Activated B cell treated with CpG ODN at 0.5 μM for 24 hours (primary cell): ENCODE data around the gene GPX5. TPM values are rescaled to one million over a fixed set of nuclear protein-coding genes. Genes with fewer than 3 reads are reported as not detected.

Experiments used
- ATAC-seq: fragments of 200-7000 bp; cut with Tn5 transposase; one replicate; pipeline ENCODE4 v1.10.0; 2021; ENCODE audit warnings: low read depth, mild to moderate bottlenecking, moderate library complexity
- CTCF ChIA-PET: fragments of 350-600 bp; sonication (Branson Sonifier 250); formaldehyde crosslinking; loops from one replicate; lab custom pipeline; 2021; ENCODE audit warnings: antibody characterized with exemption; lab: Charles Lee
- POLR2A ChIA-PET: fragments of 350-600 bp; sonication (Branson Sonifier 250); formaldehyde crosslinking; loops from one replicate; lab custom pipeline; 2021; ENCODE audit warnings: antibody characterized with exemption; lab: Charles Lee
- DNase-seq: peaks from one replicate; pipeline ENCODE4 v3.0.0; 2022
- H3K27ac Mint-ChIP-seq: one replicate; pipeline ENCODE4 v1.8.0; 2020; ENCODE audit warnings: mixed read lengths
- H3K27me3 Mint-ChIP-seq: one replicate; pipeline ENCODE4 v1.8.0; 2021; ENCODE audit warnings: mixed read lengths
- H3K36me3 Mint-ChIP-seq: one replicate; pipeline ENCODE4 v1.8.0; 2021; ENCODE audit warnings: low read depth, mixed read lengths
- H3K4me1 Mint-ChIP-seq: one replicate; pipeline ENCODE4 v1.8.0; 2021; ENCODE audit warnings: mixed read lengths
- H3K4me3 Mint-ChIP-seq: one replicate; pipeline ENCODE4 v1.8.0; 2020; ENCODE audit warnings: mild to moderate bottlenecking, mixed read lengths
- H3K9me3 Mint-ChIP-seq: one replicate; pipeline ENCODE4 v1.8.0; 2020; ENCODE audit warnings: mixed read lengths
- intact Hi-C: fragments of 100-400 bp; cut with micrococcal nuclease; formaldehyde crosslinking; loops from one replicate; pipeline ENCODE4 v1.15.1; 2024
- total RNA-seq: library from RNA; stranded (reverse); gene quantifications from 2 replicates; pipeline ENCODE4 v1.2.3, GENCODE V29; 2022
- TF ChIP-seq, protein P1 (sequence below): fragments of 200-600 bp; IDR thresholded peaks from one replicate; pipeline ENCODE4 v1.8.0; 2022; ENCODE audit warnings: antibody characterized with exemption, mild to moderate bottlenecking

GPX5 gene
- total RNA-seq, 1 donor from 2014 or later: not detected

DNA sequence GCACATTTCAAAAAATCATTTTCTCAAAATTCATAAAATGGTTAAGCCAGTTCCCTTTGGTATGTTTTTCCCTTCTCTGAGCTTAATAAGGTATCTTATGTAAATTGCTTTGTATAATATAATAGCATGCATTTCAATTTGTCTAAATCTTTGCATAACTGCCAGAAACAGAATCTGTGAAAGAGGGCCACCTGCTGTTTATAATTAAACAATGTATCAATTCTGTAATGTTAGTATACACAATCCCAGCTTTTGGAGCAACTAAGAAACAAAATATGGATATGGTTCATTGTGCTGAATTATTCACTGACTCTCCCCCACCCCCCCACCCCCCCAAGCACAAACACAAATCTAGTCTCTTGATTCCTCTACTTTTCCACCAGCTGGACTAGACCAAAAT is 54.8 kb downstream of the GPX5 start:
- ATAC-seq (no peak), DNase-seq (no peak)
- Mint-ChIP-seq H3K9me3 (peaks cover 4% of the 10 kb centered on the region), H3K27me3 (peaks cover 31% of the 10 kb centered on the region), H3K4me1 (no peaks in the 10 kb centered on the region), H3K27ac (no peak overlapping the region), H3K4me3 (no peak overlapping the region), H3K36me3 (no peaks in the 10 kb centered on the region)
- POLR2A ChIA-PET: no interaction called here
- CTCF ChIA-PET: no interaction called here
- TF ChIP-seq, protein P1, sequence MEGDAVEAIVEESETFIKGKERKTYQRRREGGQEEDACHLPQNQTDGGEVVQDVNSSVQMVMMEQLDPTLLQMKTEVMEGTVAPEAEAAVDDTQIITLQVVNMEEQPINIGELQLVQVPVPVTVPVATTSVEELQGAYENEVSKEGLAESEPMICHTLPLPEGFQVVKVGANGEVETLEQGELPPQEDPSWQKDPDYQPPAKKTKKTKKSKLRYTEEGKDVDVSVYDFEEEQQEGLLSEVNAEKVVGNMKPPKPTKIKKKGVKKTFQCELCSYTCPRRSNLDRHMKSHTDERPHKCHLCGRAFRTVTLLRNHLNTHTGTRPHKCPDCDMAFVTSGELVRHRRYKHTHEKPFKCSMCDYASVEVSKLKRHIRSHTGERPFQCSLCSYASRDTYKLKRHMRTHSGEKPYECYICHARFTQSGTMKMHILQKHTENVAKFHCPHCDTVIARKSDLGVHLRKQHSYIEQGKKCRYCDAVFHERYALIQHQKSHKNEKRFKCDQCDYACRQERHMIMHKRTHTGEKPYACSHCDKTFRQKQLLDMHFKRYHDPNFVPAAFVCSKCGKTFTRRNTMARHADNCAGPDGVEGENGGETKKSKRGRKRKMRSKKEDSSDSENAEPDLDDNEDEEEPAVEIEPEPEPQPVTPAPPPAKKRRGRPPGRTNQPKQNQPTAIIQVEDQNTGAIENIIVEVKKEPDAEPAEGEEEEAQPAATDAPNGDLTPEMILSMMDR: no peak
- intact Hi-C loops: no loop called here

DNA sequence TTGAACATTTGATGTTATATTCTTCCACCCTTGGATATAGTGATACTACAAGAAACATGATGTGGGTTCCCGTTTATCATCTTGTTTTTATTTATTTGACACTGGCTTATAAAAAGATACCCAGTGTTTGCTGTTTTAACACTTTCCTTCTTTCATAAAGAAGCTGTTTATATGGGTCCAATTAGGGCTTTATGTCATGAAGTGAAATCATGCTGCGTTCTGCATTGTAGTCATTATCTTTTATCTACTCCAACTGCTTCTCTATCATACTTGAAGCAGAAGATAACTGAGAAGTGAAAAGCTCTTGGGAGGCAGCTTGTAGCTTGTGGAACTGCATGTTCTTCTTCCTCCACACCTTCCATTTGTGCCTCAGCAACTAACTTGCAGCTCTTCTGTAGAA is 57.8 kb downstream of the GPX5 start:
- DNase-seq (no peak), ATAC-seq (no peak)
- Mint-ChIP-seq H3K9me3 (peaks cover 14% of the 10 kb centered on the region), H3K4me3 (no peak overlapping the region), H3K27ac (no peak overlapping the region), H3K27me3 (peaks cover 54% of the 10 kb centered on the region), H3K36me3 (peaks cover 2% of the 10 kb centered on the region), H3K4me1 (peaks cover 13% of the 10 kb centered on the region)
- TF ChIP-seq, protein P1: no peak
- intact Hi-C loops: no loop called here
- CTCF ChIA-PET: no interaction called here
- POLR2A ChIA-PET: interaction anchor here (0.6 kb wide), 1 partner anchor 22 kb away, joined by 5 read pairs; no protein-coding TSS in a partner anchor

Other genes with a start within 250 kb of the GPX5 start
- 1.8 and 1.9 TPM in 2 replicates for gene PGBD1, start 244.3 kb upstream of the GPX5 start, total RNA-seq
- 1.0 and 3.6 TPM in 2 replicates for gene ZSCAN31, start 189.7 kb upstream of the GPX5 start, total RNA-seq
- 5.6 and 6.3 TPM in 2 replicates for gene ZKSCAN3, start 175.9 kb upstream of the GPX5 start, total RNA-seq
- 12.8 and 13.0 TPM in 2 replicates for gene ZSCAN12, start 126.1 kb upstream of the GPX5 start, total RNA-seq
- 0.18 and 0.49 TPM in 2 replicates for gene ZSCAN23, start 82.4 kb upstream of the GPX5 start, total RNA-seq
- gene GPX6, start 10.1 kb upstream of the GPX5 start, total RNA-seq: not detected in 2 replicates